Measurements from ENCODE around the gene VPS37B.

Gene VPS37B

DNA sequence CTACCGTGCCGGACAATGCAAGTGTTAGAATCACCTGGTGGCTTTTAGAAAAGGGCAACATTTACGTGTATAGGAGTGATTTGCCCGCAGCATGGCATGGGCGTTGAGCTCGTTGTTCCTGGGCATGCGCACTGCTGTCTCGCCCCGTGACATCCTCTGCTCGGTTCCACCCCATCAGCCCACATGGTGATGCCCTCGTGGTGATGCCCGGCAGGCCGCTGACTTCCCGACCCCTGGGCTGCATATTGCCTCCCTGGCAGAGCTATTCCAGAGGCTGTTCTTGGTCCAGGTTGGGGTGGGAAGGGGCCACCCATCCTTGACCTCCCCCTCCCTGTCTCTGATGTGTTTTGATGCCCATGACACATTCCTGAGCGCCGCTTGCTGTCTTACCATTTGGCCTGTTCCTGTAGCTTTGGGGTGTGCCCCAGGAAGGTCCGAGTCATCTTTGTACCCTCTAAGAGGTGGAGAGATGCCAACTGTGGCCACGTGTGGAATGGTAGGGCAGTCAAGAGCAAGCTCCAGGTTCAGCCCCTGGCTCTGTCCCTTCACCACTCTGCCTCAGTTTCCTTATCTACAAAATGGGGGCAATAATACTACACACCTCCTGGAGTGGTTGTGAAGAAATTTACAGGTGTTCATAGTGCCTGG lies 55.9 kb downstream of the VPS37B start:
- no peak for DNase-seq (ENCODE audit: low read depth)

DNA sequence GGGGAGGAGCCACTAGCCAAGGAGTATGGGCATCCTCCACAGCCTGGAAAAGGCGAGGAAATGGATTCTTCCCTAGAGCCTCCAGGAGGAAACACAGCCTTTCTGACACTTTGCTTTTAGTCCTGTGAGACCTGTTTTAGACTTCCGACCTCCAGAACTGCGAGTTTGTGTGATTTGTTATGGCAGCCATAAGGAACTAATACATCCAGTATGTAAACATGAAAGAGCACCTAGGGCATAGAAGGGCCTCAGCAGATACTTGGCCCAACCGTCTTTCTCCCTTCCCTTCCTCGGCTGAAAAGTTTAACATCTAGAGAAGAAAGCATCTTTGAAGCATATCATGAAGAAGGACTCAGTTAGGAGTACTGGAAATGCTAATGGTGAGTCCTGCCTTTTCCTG lies 57.1 kb downstream of the VPS37B start:
- DNase-seq (ENCODE audit: low read depth), result no peak

DNA sequence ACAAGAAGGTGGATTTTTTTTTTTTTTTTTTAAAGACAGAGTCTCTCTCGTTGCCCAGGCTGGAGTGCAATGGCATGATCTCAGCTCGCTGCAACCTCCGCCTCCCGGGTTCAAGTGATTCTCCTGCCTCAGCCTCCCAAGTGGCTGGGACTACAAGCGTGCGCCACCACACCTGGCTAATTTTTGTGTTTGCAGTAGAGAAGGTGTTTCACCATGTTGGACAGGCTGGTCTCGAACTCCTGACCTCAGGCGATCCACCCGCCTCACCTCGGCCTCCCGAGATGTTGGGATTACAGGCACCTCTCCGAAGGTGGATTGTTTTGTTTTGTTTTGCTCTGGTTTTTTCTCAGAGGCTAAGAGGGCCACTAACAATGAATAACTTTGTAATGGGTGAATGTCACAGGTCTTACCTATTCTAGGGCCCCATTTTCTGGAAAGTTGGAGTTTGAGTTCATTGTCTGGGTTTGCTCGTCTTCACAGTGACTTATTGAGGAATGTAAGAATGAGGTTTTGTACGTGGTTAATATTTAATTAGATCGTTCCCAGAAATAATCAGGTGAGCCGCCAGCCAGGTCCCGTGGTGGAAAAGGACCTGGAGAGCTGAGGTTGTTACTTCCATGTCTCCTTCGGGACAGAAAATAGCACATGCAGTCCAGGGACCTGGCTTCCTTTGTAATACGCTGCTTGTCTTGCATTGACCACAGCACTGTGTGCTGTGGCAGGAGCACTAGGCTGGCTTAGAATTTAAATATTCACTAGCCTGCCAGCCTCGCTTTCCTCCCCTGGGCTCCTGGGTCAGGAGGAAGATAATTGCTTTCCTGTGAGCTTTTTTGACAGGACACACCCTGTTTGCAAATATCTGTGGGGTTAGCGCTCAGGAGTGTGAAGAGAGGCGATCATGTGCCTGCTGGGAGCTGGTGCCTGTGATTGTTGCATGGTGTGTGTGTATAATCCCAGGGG lies 58.3 kb downstream of the VPS37B start:
- DNase-seq (ENCODE audit: low read depth), result no peak

DNA sequence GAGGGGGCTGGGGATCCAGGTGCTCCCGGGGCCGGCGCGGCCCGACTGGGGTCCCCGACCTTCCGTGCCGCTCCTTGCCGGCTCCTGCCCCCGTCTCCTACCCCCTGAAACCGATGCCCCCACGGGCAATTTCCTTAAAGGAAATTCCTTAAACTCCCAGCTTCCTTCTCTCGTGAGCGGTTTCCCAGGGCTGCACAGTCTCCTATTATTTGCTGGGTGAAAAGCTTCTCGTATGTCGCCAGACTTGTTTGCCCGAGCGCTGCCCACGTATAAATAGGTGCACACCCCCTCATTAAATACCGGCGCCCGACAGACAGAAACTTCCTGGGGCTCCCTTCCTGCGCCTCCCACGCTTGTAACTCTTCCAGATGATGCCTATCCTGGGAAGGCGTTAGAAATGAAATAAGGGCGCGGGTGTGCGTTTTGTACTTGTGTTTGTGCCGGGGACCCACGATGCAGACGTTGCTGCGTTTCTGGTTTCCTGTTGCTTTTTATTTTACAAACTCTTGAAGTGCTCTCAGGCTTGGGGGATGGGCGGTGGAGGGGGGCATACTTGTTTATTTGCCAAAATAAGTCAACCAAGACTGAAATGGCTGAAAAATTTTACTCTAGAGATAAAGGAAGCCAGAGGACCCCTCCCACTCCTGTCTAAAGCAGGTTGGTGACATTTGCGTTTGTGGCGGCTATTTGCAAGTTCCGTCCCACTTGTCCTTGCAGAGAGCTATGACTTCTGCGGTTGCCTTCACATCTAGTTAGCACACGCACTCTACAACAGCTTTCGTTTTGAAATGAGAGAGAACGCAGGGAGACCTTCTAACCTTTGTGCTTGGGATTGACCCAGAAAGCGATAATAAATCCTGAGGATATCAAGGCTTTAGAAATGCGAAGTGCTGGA lies 59.6 kb downstream of the VPS37B start:
- no peak for DNase-seq (ENCODE audit: low read depth)

DNA sequence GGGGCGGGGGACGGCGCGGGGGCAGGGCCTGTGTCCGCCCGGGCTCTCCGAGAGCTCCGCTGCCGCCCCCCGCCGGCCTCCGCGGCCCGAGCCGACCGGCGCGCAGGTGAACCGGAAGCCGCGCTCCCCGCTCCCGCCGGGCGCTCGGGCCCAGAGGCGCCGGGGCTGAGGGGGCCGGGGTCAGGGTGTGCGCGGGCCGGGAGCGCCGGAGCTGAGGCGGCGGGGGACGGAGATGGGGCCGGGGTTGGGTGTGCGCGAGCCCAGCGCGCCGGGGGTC lies 60.2 kb downstream of the VPS37B start:
- no peak for DNase-seq (ENCODE audit: low read depth)

DNA sequence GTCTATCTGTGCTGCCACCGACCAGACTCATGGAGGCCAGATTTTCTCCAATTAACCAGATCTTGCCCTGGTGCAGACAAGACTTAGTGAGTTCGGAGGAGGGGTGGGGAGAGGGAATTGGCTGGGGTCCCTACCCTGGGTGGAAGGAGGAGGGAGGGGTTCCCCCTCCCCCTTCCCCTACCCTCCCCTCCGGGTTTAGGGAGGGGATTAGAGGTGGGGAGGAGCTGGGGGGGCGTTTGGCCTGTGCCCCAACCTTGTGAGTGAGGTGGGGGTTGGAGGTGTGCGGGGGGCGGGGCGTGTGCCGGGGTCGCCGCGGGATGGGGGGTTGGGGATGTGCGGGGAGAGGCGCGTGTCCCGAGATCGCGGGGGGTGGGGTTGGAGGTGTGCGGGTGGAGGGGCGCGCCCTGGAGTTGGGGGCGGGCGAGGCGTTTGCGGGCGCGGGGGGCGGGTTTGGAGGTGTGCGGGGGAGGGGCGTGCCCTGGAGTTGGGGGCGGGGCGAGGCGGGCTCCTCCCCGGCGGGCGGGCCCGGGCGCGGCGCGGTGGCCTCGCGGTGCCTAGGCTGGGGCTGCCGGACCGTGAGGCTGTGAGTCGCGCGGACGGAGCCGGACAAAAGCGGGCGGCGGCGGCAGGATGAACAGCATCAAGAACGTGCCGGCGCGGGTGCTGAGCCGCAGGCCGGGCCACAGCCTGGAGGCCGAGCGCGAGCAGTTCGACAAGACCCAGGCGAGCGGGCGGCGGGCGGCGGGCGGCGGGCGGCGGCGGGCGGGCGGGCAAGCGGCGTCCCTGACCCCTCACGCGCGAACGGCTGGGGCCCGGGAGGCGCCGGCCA lies 60.8 kb downstream of the VPS37B start, which contains the start of gene HIP1R:
HIP1R (plus strand) TSS at position 537 of the 829 bp plus-strand sequence; CDS start at position 631, 94 bp downstream.
- no peak for DNase-seq (ENCODE audit: low read depth)

DNA sequence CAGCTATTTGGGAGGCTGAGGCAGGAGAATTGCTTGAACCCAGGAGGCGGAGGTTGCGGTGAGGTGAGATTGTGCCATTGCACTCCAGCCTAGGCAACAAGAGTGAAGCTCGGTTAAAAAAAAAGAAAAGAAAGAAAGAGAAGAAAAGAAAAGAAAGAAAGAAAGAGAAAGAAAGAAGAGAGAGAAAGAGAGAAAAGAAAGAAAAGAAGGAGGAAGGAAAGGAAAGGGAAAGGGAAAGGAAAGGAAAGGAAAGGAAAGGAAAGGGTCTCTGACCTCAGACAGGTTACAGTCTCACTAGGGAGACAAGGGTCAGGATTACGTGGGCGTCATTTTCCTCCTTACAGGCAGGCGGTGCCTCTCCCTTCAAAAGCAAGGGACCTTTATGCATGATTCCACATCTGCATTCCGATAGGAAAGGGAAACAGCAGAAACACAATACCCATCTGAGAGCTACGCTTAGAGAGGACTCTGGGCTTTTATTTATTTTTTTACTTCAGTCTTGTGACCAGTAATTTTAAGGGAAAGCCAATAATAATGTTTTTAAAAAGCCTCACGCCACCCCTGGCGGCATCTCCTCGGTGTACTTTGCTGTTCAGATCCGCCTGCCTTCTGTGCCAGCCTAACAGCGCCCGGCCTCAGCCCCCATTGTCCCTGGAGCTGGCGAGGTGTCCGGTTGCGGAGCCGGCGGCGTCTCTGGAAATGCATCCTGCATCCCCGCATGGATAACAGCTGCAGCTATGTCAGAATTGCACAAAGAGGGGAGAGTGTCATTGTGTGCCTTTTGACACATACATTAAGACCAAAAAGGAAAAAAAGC lies 61.6 kb downstream of the VPS37B start:
- DNase-seq (ENCODE audit: low read depth), result no peak

DNA sequence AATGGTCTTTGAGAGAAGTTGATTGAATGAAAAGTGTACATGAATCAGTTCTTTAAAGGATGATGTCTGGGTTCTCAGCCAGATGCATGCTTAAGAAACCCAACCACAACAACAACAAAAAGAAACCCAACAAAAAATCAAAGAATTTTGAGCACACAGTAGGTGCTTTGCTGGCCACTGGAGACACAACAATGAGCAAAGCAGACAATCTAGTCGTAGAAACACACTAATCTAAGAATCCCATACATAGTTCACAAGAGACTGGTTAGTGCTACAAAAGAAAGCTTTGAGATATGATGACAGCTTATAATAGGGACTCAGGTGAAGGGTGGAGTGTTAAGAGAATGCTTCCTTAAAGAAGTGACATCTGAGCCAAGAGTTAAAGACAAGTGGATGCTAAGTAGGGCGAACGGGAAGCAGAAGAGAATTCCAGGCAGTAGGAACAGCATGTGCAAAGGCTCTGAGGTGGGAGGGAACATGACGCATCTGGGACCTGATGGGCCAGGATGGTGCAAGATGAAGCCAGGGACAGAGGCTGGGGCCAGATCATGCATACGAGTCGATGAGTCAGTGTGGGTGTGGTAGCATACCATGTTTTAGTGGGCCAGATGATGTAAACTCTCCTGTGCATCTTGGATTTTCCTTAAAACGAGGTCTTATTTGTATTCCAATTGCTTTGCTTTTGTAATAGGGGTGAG lies 65.3 kb downstream of the VPS37B start:
- no peak for DNase-seq (ENCODE audit: low read depth)

DNA sequence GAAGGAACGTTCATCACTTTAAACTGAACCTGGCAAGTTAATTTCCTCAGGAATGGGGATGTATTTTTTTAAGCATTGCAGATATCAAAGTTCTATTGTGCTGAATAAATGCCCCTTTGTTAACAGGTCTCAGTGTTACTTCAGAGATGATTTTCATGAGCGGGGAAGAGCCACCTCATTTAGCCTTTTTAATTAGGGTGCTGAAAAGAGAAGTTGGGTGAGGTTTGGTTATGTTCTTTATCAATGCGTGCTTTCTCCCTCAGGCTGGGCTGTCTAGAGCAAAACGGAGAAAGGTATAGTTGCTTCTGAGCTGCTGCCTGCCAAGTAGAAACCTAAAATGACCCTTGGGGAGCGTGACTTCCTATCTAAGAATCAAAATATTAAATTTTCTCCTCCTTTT lies 68.7 kb downstream of the VPS37B start:
- no peak for DNase-seq (ENCODE audit: low read depth)

DNA sequence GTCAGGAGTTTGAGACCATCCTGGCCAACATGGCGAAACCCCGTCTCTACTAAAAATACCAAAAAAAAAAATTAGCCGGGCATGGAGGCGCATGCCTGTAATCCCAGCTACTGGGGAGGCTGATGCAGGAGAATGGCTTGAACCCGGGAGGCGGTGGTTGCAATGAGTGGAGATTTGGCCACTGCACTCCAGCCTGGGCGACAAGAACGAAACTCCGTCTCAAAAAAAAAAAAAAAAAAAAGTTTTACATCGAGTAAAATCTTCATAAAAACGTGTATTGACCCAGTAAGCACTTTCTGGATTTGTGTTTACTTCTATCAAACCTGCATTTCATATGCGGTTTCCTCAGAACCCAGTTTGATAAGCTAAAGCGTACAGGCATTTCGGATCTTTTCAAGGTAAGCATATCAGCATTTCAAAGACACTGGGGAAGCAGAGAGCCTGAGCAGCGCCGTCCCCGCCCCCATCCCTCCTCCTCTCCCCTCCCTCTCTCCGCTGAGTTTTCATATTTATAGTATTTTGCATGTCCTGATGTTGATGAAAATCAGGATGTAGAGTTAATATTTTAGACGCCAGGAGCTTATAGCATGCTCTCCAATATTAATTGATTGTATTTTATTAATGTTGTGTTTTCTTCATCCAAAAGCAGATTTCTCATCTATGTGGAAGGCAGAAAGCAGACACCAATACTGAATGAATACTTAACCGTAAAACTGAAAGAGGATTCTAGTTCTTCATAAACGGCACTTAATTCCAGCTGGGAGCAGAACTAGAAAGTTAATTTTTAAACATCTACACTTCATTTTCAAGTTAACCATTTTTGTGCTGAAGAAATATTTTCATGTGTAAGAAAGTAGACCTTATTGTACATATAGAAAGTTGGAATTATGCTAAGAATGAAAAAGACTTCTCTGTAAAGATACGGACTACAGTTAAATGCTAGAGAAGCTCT lies 69.9 kb downstream of the VPS37B start:
- no peak for DNase-seq (ENCODE audit: low read depth)

DNA sequence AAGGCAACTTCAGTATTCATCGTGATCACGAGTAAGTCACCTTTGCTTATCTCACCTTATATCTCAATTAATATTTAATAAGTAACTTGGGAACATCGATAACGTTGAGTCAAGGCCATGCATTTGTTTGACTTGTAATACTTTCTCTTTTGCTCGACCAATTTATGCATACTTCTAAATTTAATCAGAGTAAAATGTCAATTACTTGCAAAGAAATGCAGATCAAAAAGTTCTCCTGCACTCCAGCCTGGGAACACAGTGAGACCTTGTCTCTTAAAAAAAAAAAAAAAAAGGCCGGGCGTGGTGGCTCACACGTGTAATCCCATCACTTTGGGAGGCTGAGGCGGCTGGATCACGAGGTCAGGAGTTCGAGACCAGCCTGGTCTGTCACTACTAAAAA lies 72.5 kb downstream of the VPS37B start:
- no peak for DNase-seq (ENCODE audit: low read depth)

DNA sequence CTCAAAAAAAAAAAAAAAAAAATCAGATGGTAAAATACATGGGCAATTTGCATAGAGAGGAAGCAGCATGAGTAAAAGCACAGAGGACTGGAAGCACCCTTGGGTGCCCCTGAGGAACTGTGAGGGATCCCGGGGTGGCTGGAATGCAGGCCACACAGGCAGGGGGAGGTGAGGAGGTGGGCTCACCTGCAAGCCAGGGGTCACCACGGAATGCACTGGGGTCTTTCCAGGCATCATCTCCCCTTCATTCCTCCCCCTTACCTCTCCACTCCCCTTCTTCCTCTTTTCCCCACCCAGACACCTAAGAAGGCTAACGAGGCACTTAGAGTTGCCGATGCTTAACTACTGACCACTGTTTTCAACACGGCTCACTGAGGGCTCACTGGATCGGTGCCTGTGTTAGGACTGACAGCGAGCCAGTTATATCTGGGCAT lies 75.1 kb downstream of the VPS37B start:
- no peak for DNase-seq (ENCODE audit: low read depth)

DNA sequence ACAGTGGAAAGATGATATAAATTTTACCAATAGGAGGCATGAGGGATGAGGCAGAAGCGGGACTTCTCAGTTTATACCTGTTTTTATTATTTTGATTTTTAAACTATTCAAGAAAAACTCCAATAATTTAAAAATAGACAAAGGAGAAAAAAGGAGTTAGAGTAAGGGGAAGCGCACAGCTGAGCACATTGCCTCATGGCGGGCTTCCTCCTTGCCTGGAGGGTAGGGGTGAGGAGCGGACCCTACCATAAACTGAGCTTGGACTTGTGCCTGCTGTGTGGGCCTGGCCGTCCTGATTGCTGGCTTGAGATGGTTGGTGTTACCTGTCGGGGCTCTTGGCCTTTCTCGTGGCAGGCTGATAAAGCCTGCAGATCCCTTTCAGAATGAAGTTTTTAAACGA lies 75.8 kb downstream of the VPS37B start:
- DNase-seq (ENCODE audit: low read depth), result no peak

DNA sequence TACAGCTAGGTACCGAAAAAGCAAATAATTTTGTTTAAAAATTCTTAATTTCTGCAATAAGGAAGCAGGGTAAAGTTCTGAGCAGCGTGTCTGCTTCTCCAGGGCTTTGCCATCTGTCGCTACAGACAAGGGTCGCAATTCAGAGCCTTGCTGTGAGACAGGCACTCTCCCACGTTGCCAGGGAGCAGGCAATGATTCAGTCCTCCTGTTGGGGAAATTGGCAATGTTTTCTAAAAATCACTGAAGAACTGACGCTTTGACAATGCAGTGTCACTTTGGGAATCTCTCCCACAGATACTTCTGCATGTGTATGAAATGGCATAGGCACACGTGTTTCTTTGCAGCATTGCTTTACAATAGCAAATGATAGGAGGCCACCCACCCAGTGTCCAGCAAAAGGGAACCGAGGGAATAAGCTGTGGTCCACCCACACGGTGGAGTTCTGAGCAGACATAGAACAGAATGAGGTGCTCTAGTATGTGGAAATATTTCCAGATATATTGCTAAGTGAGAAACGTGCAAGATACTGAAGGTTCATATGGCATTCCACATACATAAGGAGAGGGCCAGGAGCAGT lies 76.6 kb downstream of the VPS37B start:
- DNase-seq (ENCODE audit: low read depth), result no peak

All from non-pigmented ciliary epithelial cell (primary cell).